H1 (cell line): ENCODE data around the gene TMEM45A. TPM values are rescaled to one million over a fixed set of nuclear protein-coding genes. Genes with fewer than 3 reads are reported as not detected.

Source experiments
- RBBP5 ChIP-seq: IDR thresholded peaks from 2 replicates; pipeline ENCODE4 v1.7.1; 2012; ENCODE audit warnings: low read depth, mild to moderate bottlenecking, inconsistent platforms, low read length, moderate library complexity, borderline replicate concordance
- TCF12 ChIP-seq: IDR thresholded peaks from 2 replicates; pipeline ENCODE4 v1.6.1; 2011; ENCODE audit warnings: low read depth, mild to moderate bottlenecking, low read length
- polyA plus RNA-seq, 7 experiments: library from polyadenylated mRNA; depleted of rRNA in 3 of 7; stranded (reverse) in 5 of 7; unstranded in 2 of 7; fragments of >200 nt in 5 of 7; fragments of 200-250 nt in 2 of 7; gene quantifications; 1 replicate in 5 of 7; 2 replicates in 1 of 7; 4 replicates in 1 of 7; pipeline versions ENCODE4 v1.2.1 to v1.2.3, GENCODE V29; 2011 to 2013; ENCODE audit warnings: missing spikeins in 2 of 7, mixed read lengths in 2 of 7
- total RNA-seq: library from RNA; stranded (reverse); fragmentation: NEBNext Ultra II Directional; extraction: Animal tissue kit (Norgen Biotek cat#: 25700); gene quantifications from 2 replicates; pipeline ENCODE4 v1.2.1, GENCODE V29; 2021

TMEM45A gene
- total and polyA plus RNA-seq, 2 of the 8 experiments (the other 6 are each of a cell fraction or from before 2014, with no cell fraction given), result 12.9 to 14.2 TPM

DNA sequence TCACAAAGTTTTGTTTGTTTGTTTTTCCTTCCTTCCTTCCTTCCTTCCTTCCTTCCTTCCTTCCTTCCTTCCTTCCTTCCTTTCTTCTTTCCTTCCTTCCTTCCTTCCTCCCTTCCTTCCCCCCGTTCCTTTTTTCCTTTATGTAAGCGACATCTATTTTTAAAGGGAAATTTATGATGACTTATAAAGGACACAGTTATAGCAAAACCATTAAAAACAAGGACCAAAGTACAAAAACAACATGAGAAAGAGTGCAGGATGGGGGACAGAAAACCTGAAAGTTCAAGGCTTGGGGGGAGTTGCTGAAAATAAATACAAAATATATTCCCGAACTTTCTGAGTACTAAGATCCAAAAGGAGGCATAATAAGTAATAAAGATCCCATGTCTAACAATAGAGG, 118.8 kb downstream of the TMEM45A start (continued):
- TF ChIP-seq RBBP5 (no peak), TCF12 (no peak)
